Spinal cord (tissue), 10 donors: Measurements from ENCODE around the gene SERP2. TPM values are rescaled to one million over a fixed set of nuclear protein-coding genes. Genes with fewer than 3 reads are reported as not detected.
A peak's percentile ranks its signal among the peaks of the same experiment; 100 is the strongest.

ENCODE experiments used
- DNase-seq, 6 donors: peaks; one replicate each; pipeline versions ENCODE4 v3.0.0 to v3.0.0-alpha.2; 2013 to 2015; ENCODE audit warnings: low spot score in 6 of 6, low read depth in 4 of 6
- H3K27ac ChIP-seq: one replicate; pipeline ENCODE4 v1.5.1; 2013; ENCODE audit warnings: low read depth, low read length, control low read depth
- H3K27me3 ChIP-seq: one replicate; pipeline ENCODE4 v1.6.1; 2013; ENCODE audit warnings: low read length; ENCODE audit not compliant: control insufficient read depth, insufficient read depth
- H3K36me3 ChIP-seq: one replicate; pipeline ENCODE4 v1.6.1; 2013; ENCODE audit warnings: low read length; ENCODE audit not compliant: control insufficient read depth, insufficient read depth
- H3K4me1 ChIP-seq: one replicate; pipeline ENCODE4 v1.6.1; 2013; ENCODE audit warnings: low read length; ENCODE audit not compliant: control insufficient read depth, insufficient read depth
- H3K4me3 ChIP-seq: one replicate; pipeline ENCODE4 v1.5.1; 2013; ENCODE audit warnings: low read depth, low read length, control low read depth
- H3K9me3 ChIP-seq: one replicate; pipeline ENCODE4 v1.6.1; 2013; ENCODE audit warnings: low read length; ENCODE audit not compliant: control insufficient read depth, insufficient read depth
- WGBS: methylation state at CpG from one replicate; pipeline ENCODE4 v1.1.5; 2013; ENCODE audit warnings: missing lambda C conversion rate; ENCODE audit not compliant: insufficient coverage; 5-methylcytosine and 5-hydroxymethylcytosine counted together
- polyA plus RNA-seq, 2 donors: library from polyadenylated mRNA; unstranded; fragments of 120-200 nt; gene quantifications; one replicate each; pipeline ENCODE4 v1.2.1, GENCODE V29; 2013; ENCODE audit not compliant: insufficient read length in 2 of 2
- total RNA-seq, 2 donors: library from RNA; depleted of rRNA in 1 of 2; stranded (reverse); fragments of 120-200 nt in 1 of 2; fragments of >200 nt in 1 of 2; gene quantifications; one replicate each; pipeline versions ENCODE4 v1.2.3 to v1.2.4, GENCODE V29; 2013 to 2014
- donor health status: healthy.

Gene SERP2
- total and polyA plus RNA-seq, 4 donors = 24.9 to 49.9 (median 38.1) TPM

DNA sequence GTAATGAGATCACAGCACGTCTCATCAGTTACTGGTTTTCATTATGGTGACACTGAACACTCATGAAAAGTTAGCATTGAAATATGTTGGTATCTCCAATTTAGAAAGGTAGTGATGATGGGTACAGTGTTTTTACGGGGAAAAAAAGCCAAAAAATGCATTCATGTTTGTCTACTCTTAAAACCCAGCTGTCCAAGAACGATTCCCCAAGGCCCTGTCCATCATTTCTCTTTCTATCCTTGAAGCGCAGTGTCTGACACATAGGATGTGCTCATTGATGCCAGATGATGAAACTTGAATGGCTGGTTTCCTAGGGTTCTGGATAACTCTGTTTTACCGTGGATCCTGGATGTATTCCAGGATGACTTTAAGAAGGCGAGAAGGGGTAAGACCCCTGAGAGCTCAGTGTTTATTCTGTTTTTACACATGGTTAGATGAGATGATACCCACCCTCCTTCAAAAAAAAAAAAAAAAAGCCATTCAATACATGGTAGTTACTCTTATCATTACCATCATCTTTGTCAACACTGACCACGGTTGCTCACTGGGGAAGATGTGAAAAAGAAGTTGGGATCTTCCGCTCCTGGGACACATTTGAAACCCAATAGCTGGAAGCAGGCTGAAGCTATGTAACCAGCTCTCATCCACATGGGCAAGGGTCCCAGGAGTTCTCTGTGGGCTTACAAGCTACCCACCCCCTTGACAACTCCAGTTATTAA lies 22.5 kb downstream of the SERP2 start:
- no peaks in the 10 kb centered on the region for H3K27me3 ChIP-seq
- H3K9me3 ChIP-seq = no peaks in the 10 kb centered on the region
- H3K36me3 ChIP-seq = peaks cover 4% of the 10 kb centered on the region
- peak overlapping the region; percentile 42 for H3K27ac ChIP-seq
- no peak for DNase-seq
- WGBS = 87% methylated on average over 3 of the region's 8 CpGs
- no peak overlapping the region for H3K4me3 ChIP-seq
- H3K4me1 ChIP-seq = peaks cover 18% of the 10 kb centered on the region

DNA sequence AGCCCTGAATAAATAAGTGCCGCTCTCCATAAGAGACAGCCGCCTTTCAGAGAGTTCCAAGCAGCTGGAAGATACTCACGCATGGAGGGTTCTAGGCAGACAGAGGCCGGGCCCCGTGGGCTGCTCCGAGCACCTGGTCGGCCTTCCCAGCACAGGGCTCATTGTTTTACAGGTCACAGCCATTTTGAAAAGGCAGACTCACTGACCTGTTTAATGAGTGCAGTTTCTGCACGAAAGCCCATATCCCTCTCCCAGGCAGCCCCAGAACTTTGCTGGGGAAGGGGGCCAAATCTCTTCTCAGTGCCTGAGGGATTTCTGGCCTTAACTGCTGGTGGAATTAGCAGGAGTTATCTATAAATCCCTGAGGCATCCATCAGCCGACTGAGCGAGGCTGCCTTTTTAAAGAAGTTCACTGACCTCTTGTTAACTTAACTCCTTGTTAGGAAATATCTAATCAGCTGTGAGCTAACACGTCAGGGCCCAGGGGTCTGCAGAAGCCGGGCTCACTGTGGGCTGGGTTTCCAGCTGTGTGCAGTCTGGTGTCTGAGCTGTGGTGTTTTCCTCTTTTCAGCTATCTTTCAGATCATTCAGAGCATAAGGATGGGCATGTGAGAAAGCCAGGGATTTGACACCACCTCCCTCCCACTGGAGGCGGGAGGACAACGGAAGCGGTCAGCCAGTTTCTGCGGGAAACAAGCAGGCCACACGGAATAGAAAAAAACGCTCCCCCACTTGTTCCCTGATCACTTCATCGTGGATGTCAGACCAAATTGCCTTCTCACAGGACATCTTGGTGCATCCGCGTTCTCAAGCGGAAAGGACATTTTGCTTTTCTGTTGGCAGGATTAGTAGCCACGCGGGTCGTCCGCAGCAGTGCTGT lies 23.3 kb downstream of the SERP2 start:
- Histone ChIP-seq H3K9me3 (no peaks in the 10 kb centered on the region), H3K27me3 (no peaks in the 10 kb centered on the region), H3K27ac (peak overlapping the region; percentile 42), H3K4me3 (no peak overlapping the region), H3K36me3 (peaks cover 2% of the 10 kb centered on the region), H3K4me1 (peaks cover 18% of the 10 kb centered on the region)
- peak in 2 of 6 donors; percentile 45 to 59 for DNase-seq
- 35% methylated on average over 19 of the region's 26 CpGs for WGBS

DNA sequence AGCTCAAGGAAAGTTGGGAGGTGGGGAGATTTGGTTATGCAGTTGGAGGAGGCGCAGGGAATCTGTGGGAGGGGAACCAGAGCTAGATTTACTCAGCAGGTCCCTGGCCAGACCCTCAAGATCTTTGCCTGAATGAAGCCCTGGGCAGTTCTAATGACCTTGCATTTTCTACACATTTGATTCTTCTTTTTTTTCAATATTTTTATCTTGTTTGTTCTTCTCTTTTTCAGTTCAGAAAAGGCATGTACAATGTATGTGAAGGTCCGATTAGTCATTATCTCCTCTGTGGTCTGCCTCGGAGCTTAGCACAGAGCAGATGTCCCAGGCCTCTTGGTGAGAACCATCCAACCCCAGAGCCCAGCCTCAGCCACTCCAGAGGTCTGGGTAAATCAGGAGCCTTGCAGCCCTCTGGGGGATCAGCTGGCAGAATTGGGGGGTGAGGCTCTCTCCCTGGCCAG lies 24.2 kb downstream of the SERP2 start:
- Histone ChIP-seq H3K27me3 (no peaks in the 10 kb centered on the region), H3K9me3 (no peaks in the 10 kb centered on the region), H3K36me3 (peaks cover 2% of the 10 kb centered on the region), H3K4me3 (no peak overlapping the region), H3K27ac (no peak overlapping the region), H3K4me1 (peaks cover 20% of the 10 kb centered on the region)
- no peak for DNase-seq
- WGBS = 86% methylated on average over 2 of the region's 3 CpGs

DNA sequence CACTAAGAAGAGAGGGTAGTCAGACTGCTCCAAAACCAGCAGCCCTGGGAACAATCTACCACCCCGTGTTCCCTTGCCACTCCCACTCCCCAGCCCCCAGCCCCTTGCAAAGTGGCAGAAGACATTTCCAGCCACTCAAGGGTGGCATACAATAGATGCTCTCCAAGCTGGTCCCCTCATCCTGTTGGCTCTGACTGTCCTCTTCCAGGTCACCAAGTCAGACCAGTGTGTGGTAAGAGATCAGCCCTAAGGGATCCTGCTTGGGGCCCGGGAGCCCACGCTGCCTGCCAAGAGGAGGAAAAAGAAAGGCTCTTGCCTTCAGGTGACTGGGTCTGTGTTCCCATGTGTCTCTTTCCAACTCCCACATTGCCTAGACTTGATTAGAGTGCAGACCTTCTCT lies 25.0 kb downstream of the SERP2 start:
- WGBS = 100% methylated on average over 2 of the region's 3 CpGs
- H3K27me3 ChIP-seq = no peaks in the 10 kb centered on the region
- no peak for DNase-seq
- no peak overlapping the region for H3K4me3 ChIP-seq
- H3K36me3 ChIP-seq = no peaks in the 10 kb centered on the region
- no peak overlapping the region for H3K27ac ChIP-seq
- peaks cover 22% of the 10 kb centered on the region for H3K4me1 ChIP-seq
- H3K9me3 ChIP-seq = no peaks in the 10 kb centered on the region

DNA sequence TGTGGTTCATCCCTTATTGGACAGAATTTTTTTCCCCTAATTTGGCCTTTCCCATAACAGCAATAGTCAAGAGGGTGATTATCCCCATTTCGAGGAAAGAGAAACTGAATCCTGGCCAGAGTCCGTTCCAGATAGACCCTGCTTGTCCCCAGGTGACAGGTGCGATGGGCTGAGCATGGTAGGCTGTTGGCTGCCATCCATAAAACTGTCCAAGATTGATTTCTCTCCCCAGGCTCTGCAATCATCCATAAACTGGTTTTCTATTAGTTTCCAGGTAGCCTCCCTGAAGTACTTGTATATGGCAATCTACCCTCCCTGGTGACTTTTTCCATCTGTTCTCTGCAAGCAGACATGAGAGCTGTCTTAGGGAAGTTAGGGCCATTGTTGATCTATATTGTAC lies 25.4 kb downstream of the SERP2 start:
- DNase-seq = peak in 1 of 6 donors; percentile 34
- H3K4me1 ChIP-seq = peaks cover 27% of the 10 kb centered on the region
- 75% methylated on average over 2 of the region's 3 CpGs for WGBS
- no peaks in the 10 kb centered on the region for H3K36me3 ChIP-seq
- H3K27ac ChIP-seq = no peak overlapping the region
- H3K9me3 ChIP-seq = no peaks in the 10 kb centered on the region
- H3K27me3 ChIP-seq = no peaks in the 10 kb centered on the region
- no peak overlapping the region for H3K4me3 ChIP-seq

DNA sequence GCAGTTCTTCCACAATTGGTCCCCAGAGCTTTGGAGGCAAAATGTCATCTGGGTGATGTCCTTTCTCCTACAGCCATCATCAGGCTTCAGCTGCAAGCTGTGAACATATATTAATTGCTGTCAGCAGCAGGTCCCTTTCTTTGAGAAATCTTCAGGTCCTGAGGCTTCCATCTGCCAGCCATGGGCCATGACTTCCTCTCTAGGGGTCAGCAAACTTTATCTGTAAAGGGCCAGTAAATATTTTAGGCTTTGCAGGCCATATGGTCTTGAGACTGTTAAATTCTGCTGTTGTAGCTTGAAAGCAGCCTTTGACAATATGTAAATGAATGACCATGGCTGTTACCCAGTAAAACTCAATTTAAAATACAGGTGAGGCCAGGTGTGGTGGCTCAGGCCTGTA lies 27.1 kb downstream of the SERP2 start:
- Histone ChIP-seq H3K27ac (no peak overlapping the region), H3K4me1 (peaks cover 42% of the 10 kb centered on the region), H3K9me3 (no peaks in the 10 kb centered on the region), H3K27me3 (no peaks in the 10 kb centered on the region), H3K36me3 (no peaks in the 10 kb centered on the region), H3K4me3 (no peak overlapping the region)
- DNase-seq = no peak

DNA sequence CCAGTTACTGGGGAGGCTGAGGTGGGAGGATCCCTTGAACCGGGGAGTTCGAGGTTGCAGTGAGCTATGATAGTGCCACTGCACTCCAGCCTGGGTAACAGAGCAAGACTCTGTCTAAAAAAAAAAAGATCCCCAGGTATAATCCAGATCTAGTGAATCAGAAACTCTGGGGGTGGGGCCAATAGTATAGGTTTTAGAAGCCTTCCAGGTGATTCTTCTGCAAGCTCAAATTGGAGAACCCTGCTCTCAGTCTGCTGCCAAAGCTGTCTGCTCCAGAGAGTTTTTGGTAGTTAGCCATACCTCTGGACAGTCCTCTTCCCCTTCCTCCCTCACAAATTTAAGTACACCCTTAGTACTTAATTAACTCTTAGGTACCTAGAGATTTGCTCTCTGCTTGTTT lies 28.0 kb downstream of the SERP2 start:
- no peaks in the 10 kb centered on the region for H3K36me3 ChIP-seq
- H3K27ac ChIP-seq = no peak overlapping the region
- no peaks in the 10 kb centered on the region for H3K27me3 ChIP-seq
- H3K4me1 ChIP-seq = peaks cover 42% of the 10 kb centered on the region
- whole genome bisulfite sequencing = 75% methylated on average over 2 of the region's 2 CpGs
- H3K4me3 ChIP-seq = no peak overlapping the region
- no peaks in the 10 kb centered on the region for H3K9me3 ChIP-seq
- no peak for DNase-seq

DNA sequence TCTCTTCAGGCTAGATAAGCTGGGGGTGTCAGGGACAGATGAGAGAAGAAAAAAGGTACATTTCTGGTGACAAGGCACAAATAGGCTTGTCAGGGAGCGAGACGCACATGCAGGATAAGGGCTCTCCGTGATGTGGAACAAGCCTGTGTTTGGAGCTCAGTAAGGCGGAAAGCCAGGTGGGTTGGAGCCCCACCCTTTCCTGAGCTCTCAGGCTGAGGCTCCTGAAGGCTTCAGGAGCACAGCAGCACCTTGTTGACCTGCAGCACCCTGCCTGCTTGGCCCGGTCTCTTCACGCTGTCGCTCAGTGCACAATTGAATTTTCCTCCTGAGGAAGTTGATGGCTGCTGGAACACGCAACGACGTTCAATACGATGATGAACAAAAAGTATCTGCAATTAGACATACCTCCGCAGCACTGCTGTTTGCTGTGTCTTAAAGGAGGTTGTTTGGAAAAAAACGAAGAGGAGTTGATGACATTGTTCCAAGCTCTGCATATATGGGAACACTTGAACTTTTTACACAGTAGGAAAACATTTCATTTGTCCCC lies 29.3 kb downstream of the SERP2 start:
- peak in 1 of 6 donors; percentile 42 for DNase-seq
- Histone ChIP-seq H3K9me3 (no peaks in the 10 kb centered on the region), H3K27me3 (no peaks in the 10 kb centered on the region), H3K27ac (no peak overlapping the region), H3K36me3 (no peaks in the 10 kb centered on the region), H3K4me3 (no peak overlapping the region), H3K4me1 (peaks cover 30% of the 10 kb centered on the region)
- 67% methylated on average over 8 of the region's 13 CpGs for WGBS

DNA sequence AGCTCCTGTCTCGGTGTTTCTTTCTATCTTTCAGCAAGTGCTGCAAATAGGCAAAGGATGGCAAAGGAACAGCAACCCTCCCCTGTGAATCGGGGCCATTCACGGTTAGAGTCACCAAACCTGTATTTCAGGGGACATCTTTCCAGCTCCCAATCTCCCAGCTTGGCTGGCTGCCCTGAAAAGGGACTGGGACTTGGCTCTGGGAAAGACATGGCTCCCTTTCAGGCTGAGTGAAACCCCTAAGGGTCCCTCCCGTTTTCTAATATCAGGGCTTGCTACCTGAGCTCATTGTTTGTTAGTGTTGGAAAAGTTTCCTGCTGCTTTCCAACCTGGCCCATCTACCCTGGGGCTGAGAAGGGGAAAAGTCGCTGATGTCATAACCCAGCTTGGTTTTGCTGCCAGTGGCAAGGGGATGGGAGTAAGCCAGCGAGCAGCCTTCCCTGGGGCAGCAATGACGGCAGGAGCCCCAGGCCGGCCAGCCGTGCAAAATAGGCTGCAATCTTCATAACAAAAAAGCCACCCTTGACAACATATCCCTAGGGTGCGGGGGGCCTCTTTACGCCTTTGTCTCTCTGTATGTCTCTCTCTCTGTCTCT lies 29.9 kb downstream of the SERP2 start:
- Histone ChIP-seq H3K4me3 (no peak overlapping the region), H3K9me3 (no peaks in the 10 kb centered on the region), H3K27me3 (no peaks in the 10 kb centered on the region), H3K4me1 (peaks cover 30% of the 10 kb centered on the region), H3K36me3 (no peaks in the 10 kb centered on the region), H3K27ac (no peak overlapping the region)
- peak in 2 of 6 donors; percentile 35 to 47 for DNase-seq
- 24% methylated on average over 8 of the region's 11 CpGs for WGBS
